ENCODE data around the gene RSPH9.

Gene RSPH9

GRCh38 chr6:43714311-43715055 lies 69.6 kb downstream of the RSPH9 start:
- no peak overlapping the region for H3K9ac ChIP-seq (ENCODE audit: low read length)
- H3K4me3 ChIP-seq (ENCODE audit: low read length): no peak overlapping the region
- no peaks in the 10 kb centered on the region for H3K27me3 ChIP-seq (ENCODE audit: control insufficient read depth, insufficient read depth, low read length)
- H3K36me3 ChIP-seq (ENCODE audit: control insufficient read depth, insufficient read depth, low read length): no peaks in the 10 kb centered on the region
- H3K4me1 ChIP-seq (ENCODE audit: control insufficient read depth, insufficient read depth, low read length): peaks cover 13% of the 10 kb centered on the region
- H3K9me3 ChIP-seq (ENCODE audit: control insufficient read depth, low read length): no peaks in the 10 kb centered on the region

GRCh38 chr6:43715056-43715788 lies 70.4 kb downstream of the RSPH9 start:
- Histone ChIP-seq H3K4me3 (ENCODE audit: low read length) (no peak overlapping the region), H3K9me3 (ENCODE audit: control insufficient read depth, low read length) (no peaks in the 10 kb centered on the region), H3K9ac (ENCODE audit: low read length) (no peak overlapping the region), H3K4me1 (ENCODE audit: control insufficient read depth, insufficient read depth, low read length) (peaks cover 6% of the 10 kb centered on the region), H3K27me3 (ENCODE audit: control insufficient read depth, insufficient read depth, low read length) (no peaks in the 10 kb centered on the region), H3K36me3 (ENCODE audit: control insufficient read depth, insufficient read depth, low read length) (no peaks in the 10 kb centered on the region)

GRCh38 chr6:43716099-43716498 lies 71.3 kb downstream of the RSPH9 start:
- Histone ChIP-seq H3K4me3 (ENCODE audit: low read length) (no peak overlapping the region), H3K9me3 (ENCODE audit: control insufficient read depth, low read length) (no peaks in the 10 kb centered on the region), H3K9ac (ENCODE audit: low read length) (no peak overlapping the region), H3K27me3 (ENCODE audit: control insufficient read depth, insufficient read depth, low read length) (no peaks in the 10 kb centered on the region), H3K36me3 (ENCODE audit: control insufficient read depth, insufficient read depth, low read length) (no peaks in the 10 kb centered on the region), H3K4me1 (ENCODE audit: control insufficient read depth, insufficient read depth, low read length) (peaks cover 5% of the 10 kb centered on the region)

- no peaks in the 10 kb centered on the region for H3K9me3 ChIP-seq (ENCODE audit: control insufficient read depth, low read length)
- H3K4me1 ChIP-seq (ENCODE audit: control insufficient read depth, insufficient read depth, low read length): peaks cover 5% of the 10 kb centered on the region
- H3K27me3 ChIP-seq (ENCODE audit: control insufficient read depth, insufficient read depth, low read length): no peaks in the 10 kb centered on the region
- no peak overlapping the region for H3K9ac ChIP-seq (ENCODE audit: low read length)
- H3K4me3 ChIP-seq (ENCODE audit: low read length): no peak overlapping the region
- H3K36me3 ChIP-seq (ENCODE audit: control insufficient read depth, insufficient read depth, low read length): no peaks in the 10 kb centered on the region
Observed at GRCh38 chr6:43717389-43717788, 72.6 kb downstream of the RSPH9 start.

GRCh38 chr6:43717822-43718221 lies 73.0 kb downstream of the RSPH9 start:
- Histone ChIP-seq H3K27me3 (ENCODE audit: control insufficient read depth, insufficient read depth, low read length) (no peaks in the 10 kb centered on the region), H3K9ac (ENCODE audit: low read length) (no peak overlapping the region), H3K36me3 (ENCODE audit: control insufficient read depth, insufficient read depth, low read length) (no peaks in the 10 kb centered on the region), H3K4me3 (ENCODE audit: low read length) (no peak overlapping the region), H3K9me3 (ENCODE audit: control insufficient read depth, low read length) (no peaks in the 10 kb centered on the region), H3K4me1 (ENCODE audit: control insufficient read depth, insufficient read depth, low read length) (peaks cover 5% of the 10 kb centered on the region)

- H3K4me1 ChIP-seq (ENCODE audit: control insufficient read depth, insufficient read depth, low read length): peaks cover 5% of the 10 kb centered on the region
Observed at GRCh38 chr6:43718387-43719105, 73.7 kb downstream of the RSPH9 start.

GRCh38 chr6:43719511-43719910 lies 74.7 kb downstream of the RSPH9 start:
- no peak overlapping the region for H3K4me3 ChIP-seq (ENCODE audit: low read length)
- H3K36me3 ChIP-seq (ENCODE audit: control insufficient read depth, insufficient read depth, low read length): no peaks in the 10 kb centered on the region
- no peaks in the 10 kb centered on the region for H3K9me3 ChIP-seq (ENCODE audit: control insufficient read depth, low read length)
- H3K9ac ChIP-seq (ENCODE audit: low read length): no peak overlapping the region
- peaks cover 15% of the 10 kb centered on the region for H3K4me1 ChIP-seq (ENCODE audit: control insufficient read depth, insufficient read depth, low read length)
- no peaks in the 10 kb centered on the region for H3K27me3 ChIP-seq (ENCODE audit: control insufficient read depth, insufficient read depth, low read length)

More at GRCh38 chr6:43718387-43719105, 73.7 kb downstream of the RSPH9 start:
- no peak overlapping the region for H3K4me3 ChIP-seq (ENCODE audit: low read length)
- H3K27me3 ChIP-seq (ENCODE audit: control insufficient read depth, insufficient read depth, low read length): no peaks in the 10 kb centered on the region
- no peaks in the 10 kb centered on the region for H3K9me3 ChIP-seq (ENCODE audit: control insufficient read depth, low read length)
- H3K9ac ChIP-seq (ENCODE audit: low read length): no peak overlapping the region
- H3K36me3 ChIP-seq (ENCODE audit: control insufficient read depth, insufficient read depth, low read length): no peaks in the 10 kb centered on the region

GRCh38 chr6:43720999-43721398 lies 76.2 kb downstream of the RSPH9 start:
- Histone ChIP-seq H3K9me3 (ENCODE audit: control insufficient read depth, low read length) (no peaks in the 10 kb centered on the region), H3K9ac (ENCODE audit: low read length) (no peak overlapping the region), H3K4me3 (ENCODE audit: low read length) (no peak overlapping the region), H3K27me3 (ENCODE audit: control insufficient read depth, insufficient read depth, low read length) (no peaks in the 10 kb centered on the region), H3K36me3 (ENCODE audit: control insufficient read depth, insufficient read depth, low read length) (no peaks in the 10 kb centered on the region), H3K4me1 (ENCODE audit: control insufficient read depth, insufficient read depth, low read length) (peaks cover 30% of the 10 kb centered on the region)
